Astrocyte of the cerebellum (primary cell): ENCODE data around the gene OR52K2.

Experiments
- DNase-seq: peaks from one replicate; pipeline ENCODE4 v3.0.0-alpha.2; 2011; ENCODE audit warnings: low read depth
- H3K4me3 ChIP-seq: 2 replicates; pipeline ENCODE4 v1.5.1; 2011; ENCODE audit warnings: mild to moderate bottlenecking, low read depth, low read length, moderate library complexity
- CTCF ChIP-seq: IDR thresholded peaks from 2 replicates; pipeline ENCODE4 v1.5.1; 2012; ENCODE audit warnings: low read length, low read depth, moderate library complexity, mild to moderate bottlenecking; ENCODE audit errors: missing control alignments
- in situ Hi-C: cut with HindIII; loops from 2 replicates; pipeline ENCODE4 v1.10.0; 2017; ENCODE audit warnings: low sequenced_read_pairs

OR52K2 gene

GRCh38 chr11:4436411-4436810, 12.7 kb upstream of the OR52K2 start:
- DNase-seq: no peak
- H3K4me3 ChIP-seq: no peak overlapping the region
- in situ Hi-C loops: no loop called here
- TF ChIP-seq CTCF: no peak

GRCh38 chr11:4441515-4441914, 7.6 kb upstream of the OR52K2 start:
- in situ Hi-C loops: no loop called here
- DNase-seq: no peak
- no peak for TF ChIP-seq CTCF
- no peak overlapping the region for H3K4me3 ChIP-seq

- TF ChIP-seq CTCF: no peak
- H3K4me3 ChIP-seq: no peak overlapping the region
- in situ Hi-C loops: no loop called here
- no peak for DNase-seq
These were observed 5.7 kb upstream of the OR52K2 start for GRCh38 chr11:4443232-4443891.

GRCh38 chr11:4453118-4453517, 4.0 kb downstream of the OR52K2 start:
- in situ Hi-C loops: no loop called here
- no peak overlapping the region for H3K4me3 ChIP-seq
- TF ChIP-seq CTCF: no peak
- DNase-seq: no peak

GRCh38 chr11:4454021-4454420, 4.9 kb downstream of the OR52K2 start:
- no peak for TF ChIP-seq CTCF
- no peak overlapping the region for H3K4me3 ChIP-seq
- in situ Hi-C loops: no loop called here
- DNase-seq: no peak

GRCh38 chr11:4455419-4455818, 6.3 kb downstream of the OR52K2 start:
- H3K4me3 ChIP-seq: no peak overlapping the region
- TF ChIP-seq CTCF: no peak
- in situ Hi-C loops: no loop called here
- no peak for DNase-seq
